ENCODE data around the gene FRAS1. TPM values are rescaled to one million over a fixed set of nuclear protein-coding genes. Genes with fewer than 3 reads are reported as not detected.

Gene FRAS1
- total RNA-seq, 4 donors from 2014 or later: 3.1 to 11.4 (median 6.7) TPM

DNA sequence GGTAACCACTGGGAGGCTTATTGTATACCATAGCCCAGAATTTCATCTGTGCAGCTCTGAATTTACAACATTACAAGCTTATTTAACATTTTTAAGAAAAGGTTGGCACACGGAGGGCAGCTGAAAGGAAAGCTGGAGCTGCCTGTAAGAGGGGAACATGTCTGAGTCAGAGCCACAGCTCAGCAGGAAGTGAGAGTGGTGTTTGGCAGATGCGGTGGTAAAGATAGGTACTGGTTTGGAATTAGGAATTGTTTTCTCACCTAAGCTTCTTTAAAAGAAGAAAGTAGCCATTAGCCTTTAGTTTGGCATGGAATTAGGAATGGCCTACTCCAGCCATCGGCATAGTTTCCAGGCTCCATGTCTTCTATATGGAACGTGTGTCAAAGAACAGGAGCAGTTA is 321.9 kb downstream of the FRAS1 start:
- Histone ChIP-seq H3K4me3 (no peak overlapping the region), H3K9me3 (no peaks in the 10 kb centered on the region), H3K36me3 (no peaks in the 10 kb centered on the region), H3K27me3 (no peaks in the 10 kb centered on the region), H3K27ac (no peak overlapping the region), H3K4me1 (peaks cover 0 to 9% (median 0%) of the 10 kb centered on the region in 3 donors)
- DNase-seq: no peak
- intact Hi-C loops (cut with DNase I): no loop called here
- TF ChIP-seq, protein P1, sequence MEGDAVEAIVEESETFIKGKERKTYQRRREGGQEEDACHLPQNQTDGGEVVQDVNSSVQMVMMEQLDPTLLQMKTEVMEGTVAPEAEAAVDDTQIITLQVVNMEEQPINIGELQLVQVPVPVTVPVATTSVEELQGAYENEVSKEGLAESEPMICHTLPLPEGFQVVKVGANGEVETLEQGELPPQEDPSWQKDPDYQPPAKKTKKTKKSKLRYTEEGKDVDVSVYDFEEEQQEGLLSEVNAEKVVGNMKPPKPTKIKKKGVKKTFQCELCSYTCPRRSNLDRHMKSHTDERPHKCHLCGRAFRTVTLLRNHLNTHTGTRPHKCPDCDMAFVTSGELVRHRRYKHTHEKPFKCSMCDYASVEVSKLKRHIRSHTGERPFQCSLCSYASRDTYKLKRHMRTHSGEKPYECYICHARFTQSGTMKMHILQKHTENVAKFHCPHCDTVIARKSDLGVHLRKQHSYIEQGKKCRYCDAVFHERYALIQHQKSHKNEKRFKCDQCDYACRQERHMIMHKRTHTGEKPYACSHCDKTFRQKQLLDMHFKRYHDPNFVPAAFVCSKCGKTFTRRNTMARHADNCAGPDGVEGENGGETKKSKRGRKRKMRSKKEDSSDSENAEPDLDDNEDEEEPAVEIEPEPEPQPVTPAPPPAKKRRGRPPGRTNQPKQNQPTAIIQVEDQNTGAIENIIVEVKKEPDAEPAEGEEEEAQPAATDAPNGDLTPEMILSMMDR (IDR thresholded peaks at IDR 0.05): no peak
- no peak for TF ChIP-seq POLR2A (IDR thresholded peaks at IDR 0.05)
- 65 to 79% methylated on average over 4 of the region's 4 CpGs for WGBS, 2 donors

DNA sequence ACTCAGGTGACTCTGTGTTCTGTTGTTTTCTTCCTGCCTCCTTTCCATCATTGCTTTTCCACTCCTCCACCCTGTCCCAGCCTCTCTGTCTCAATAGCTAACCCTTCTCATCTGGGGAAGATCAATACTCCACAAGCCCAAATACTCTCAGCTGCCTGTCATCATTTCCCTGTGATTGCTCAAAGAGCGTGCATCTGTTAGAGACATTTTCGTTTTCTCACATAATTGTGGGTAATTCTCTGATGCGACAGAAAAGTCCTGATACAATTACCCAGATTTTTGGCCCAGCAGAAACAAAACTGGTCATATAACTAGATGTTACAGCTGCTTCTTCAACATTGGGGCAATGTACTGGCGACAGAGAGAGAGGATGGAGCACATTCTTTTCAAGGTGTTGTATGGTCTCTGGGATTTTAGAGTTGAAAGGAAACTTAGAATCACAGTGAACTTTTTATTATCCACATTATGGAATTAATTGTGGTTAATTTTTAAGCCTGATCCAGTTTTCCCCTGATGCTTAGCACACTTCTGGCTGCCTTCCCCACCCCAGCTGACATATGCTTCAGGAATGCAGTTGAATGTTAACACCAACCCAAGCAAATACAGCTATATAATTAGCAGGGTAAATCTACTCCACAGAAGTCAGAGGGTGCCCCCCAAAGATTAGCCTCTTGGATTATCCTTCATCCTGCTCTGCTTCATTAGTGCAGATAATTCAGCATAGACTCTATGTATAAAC is 323.0 kb downstream of the FRAS1 start:
- no peak for DNase-seq
- 55 to 63% methylated on average over 4 of the region's 4 CpGs for WGBS, 2 donors
- intact Hi-C loops (cut with DNase I): no loop called here

DNA sequence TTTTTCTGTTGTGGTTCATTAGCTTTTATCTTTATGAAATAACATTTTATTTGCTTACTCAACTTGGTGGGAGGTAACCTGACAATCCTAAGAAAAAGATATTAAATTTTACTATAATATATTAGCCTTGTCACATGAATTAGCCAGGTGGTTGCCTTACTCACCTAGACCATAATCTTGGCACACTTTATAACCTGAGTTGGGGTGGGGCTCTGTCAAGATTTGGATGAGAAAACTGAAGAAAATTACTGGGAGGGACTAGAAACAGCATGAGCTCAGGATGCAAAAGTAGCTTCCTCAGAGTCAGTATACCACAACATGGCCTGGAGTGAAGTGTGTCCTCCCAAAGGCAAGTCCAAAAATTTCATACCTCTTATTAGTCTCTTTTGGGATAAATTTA is 329.6 kb downstream of the FRAS1 start:
- intact Hi-C loops (cut with DNase I): no loop called here
- H3K36me3 ChIP-seq: peaks cover 0 to 8% (median 0%) of the 10 kb centered on the region in 3 donors
- H3K27ac ChIP-seq: no peak overlapping the region
- H3K4me3 ChIP-seq: no peak overlapping the region
- no peaks in the 10 kb centered on the region for H3K9me3 ChIP-seq
- TF ChIP-seq POLR2A (IDR thresholded peaks at IDR 0.05): no peak
- TF ChIP-seq, protein P1 (IDR thresholded peaks at IDR 0.05): no peak
- no peaks in the 10 kb centered on the region for H3K27me3 ChIP-seq
- DNase-seq: no peak
- H3K4me1 ChIP-seq: no peaks in the 10 kb centered on the region

More for the DNA sequence above, 323.0 kb downstream of the FRAS1 start:
- no peaks in the 10 kb centered on the region for H3K9me3 ChIP-seq
- no peak overlapping the region for H3K27ac ChIP-seq
- no peaks in the 10 kb centered on the region for H3K36me3 ChIP-seq
- TF ChIP-seq, protein P1 (IDR thresholded peaks at IDR 0.05): no peak
- TF ChIP-seq POLR2A (IDR thresholded peaks at IDR 0.05): no peak
- no peak overlapping the region for H3K4me3 ChIP-seq
- H3K27me3 ChIP-seq: no peaks in the 10 kb centered on the region
- H3K4me1 ChIP-seq: peaks cover 0 to 9% (median 0%) of the 10 kb centered on the region in 3 donors

DNA sequence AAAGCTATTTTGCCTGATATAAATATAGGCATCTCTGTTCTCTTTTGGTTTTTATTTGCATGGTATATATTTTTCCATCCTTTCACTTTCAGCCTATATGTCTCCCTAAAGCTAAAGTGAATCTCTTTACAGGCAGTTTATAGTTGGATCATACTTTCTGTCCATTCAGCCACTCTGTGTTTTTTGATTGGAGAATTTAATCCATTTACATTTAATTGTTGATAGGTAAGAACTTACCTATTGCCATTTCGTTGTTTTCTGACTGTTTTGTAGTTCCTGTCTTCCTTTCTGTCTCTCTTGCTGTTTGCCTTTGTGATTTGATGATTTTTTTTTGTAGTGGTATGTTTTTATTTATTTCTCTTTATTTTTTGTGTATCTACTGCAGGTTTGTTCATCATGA is 338.5 kb downstream of the FRAS1 start:
- intact Hi-C loops (cut with DNase I): no loop called here
- Histone ChIP-seq H3K27ac (no peak overlapping the region), H3K27me3 (no peaks in the 10 kb centered on the region), H3K36me3 (no peaks in the 10 kb centered on the region), H3K4me1 (no peaks in the 10 kb centered on the region), H3K4me3 (no peak overlapping the region), H3K9me3 (peaks cover 0 to 17% (median 12%) of the 10 kb centered on the region in 3 donors)
- WGBS, 2 donors: 57 to 80% methylated on average over 1 of the region's 1 CpG
- TF ChIP-seq POLR2A (IDR thresholded peaks at IDR 0.05): no peak
- TF ChIP-seq, protein P1 (IDR thresholded peaks at IDR 0.05): no peak
- DNase-seq: no peak

DNA sequence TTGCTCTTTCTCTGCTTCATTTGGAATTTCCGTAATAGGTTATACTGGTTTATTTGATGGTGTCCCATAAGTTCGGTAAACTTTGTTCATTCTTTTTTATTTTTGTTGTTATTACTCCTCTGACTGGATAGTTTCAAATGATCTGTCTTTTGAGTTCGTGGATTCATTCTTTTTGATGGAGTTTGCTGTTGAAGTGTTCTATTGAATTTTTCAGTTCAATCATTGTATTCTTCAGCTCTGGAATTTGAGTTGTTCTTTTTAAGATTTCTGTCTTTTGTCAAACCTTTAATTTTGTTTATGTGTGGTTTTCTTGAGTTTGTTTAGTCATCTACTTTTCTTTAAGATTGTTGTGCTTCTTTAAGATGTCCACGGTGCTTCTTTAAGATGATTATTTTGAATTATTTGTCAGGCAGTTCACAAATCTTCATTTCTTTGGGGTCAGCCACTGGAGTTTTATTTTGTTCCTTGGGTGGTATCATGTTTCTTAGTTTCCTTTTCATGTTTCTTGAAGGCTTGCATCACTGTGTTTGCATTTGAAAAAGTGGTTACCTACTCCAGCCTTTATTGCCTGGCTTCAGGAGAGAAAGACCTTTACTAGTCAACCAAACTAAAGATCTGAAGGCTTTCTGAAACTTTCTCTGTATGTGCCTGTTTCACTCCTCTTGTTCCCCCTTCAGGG is 339.6 kb downstream of the FRAS1 start:
- intact Hi-C loops (cut with DNase I): no loop called here
- 83 to 87% methylated on average over 4 of the region's 4 CpGs for WGBS, 2 donors
- Histone ChIP-seq H3K4me3 (no peak overlapping the region), H3K27ac (no peak overlapping the region), H3K9me3 (peaks cover 0 to 17% (median 12%) of the 10 kb centered on the region in 3 donors), H3K36me3 (no peaks in the 10 kb centered on the region), H3K4me1 (no peaks in the 10 kb centered on the region), H3K27me3 (no peaks in the 10 kb centered on the region)
- TF ChIP-seq POLR2A (IDR thresholded peaks at IDR 0.05): no peak
- TF ChIP-seq, protein P1 (IDR thresholded peaks at IDR 0.05): no peak
- no peak for DNase-seq
